ENCODE results near the gene XYLT1.

DNA sequence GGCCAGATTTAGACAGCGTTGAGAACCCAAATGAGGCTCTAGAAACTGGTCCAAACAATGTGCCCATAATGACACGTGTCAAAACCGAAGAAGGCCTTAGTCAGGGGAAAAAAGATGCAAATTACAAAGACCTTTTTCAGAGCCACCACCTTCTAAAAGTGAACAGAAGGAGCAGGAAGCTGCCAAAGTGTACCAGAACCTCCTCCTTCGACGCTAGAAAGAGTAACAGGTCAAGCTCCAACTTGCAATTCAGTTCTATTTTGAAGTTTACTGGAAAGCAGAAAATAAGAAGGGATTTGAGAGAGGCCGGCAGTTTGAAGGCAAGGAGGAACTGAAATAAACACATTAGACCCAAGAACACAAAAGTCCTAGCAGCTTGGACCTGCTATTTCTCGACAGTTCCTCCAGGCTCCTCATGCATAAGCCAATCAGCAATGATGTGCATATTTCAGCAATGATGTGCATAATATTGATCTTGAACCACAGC, 61.8 kb downstream of the XYLT1 start:
- TF ChIP-seq, protein P1, sequence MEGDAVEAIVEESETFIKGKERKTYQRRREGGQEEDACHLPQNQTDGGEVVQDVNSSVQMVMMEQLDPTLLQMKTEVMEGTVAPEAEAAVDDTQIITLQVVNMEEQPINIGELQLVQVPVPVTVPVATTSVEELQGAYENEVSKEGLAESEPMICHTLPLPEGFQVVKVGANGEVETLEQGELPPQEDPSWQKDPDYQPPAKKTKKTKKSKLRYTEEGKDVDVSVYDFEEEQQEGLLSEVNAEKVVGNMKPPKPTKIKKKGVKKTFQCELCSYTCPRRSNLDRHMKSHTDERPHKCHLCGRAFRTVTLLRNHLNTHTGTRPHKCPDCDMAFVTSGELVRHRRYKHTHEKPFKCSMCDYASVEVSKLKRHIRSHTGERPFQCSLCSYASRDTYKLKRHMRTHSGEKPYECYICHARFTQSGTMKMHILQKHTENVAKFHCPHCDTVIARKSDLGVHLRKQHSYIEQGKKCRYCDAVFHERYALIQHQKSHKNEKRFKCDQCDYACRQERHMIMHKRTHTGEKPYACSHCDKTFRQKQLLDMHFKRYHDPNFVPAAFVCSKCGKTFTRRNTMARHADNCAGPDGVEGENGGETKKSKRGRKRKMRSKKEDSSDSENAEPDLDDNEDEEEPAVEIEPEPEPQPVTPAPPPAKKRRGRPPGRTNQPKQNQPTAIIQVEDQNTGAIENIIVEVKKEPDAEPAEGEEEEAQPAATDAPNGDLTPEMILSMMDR (IDR thresholded peaks at IDR 0.05; ENCODE audit: low read depth, low read length), result no peak
- no peak for TF ChIP-seq EZH2phosphoT487 (IDR thresholded peaks at IDR 0.05; ENCODE audit: low read depth)

All from OCI-LY3 (cell line).